GM12878 (cell line): ENCODE data around the gene PRKG1.

Experiments
- BMI1 ChIP-seq: fragments of 450-650 bp; IDR thresholded peaks from 2 replicates; pipeline ENCODE4 v1.6.1; 2016; ENCODE audit warnings: mild to moderate bottlenecking, moderate library complexity, borderline replicate concordance
- EZH2 ChIP-seq: IDR thresholded peaks from 2 replicates; pipeline ENCODE4 v1.6.1; 2012; ENCODE audit warnings: low read depth, mild to moderate bottlenecking, control low read depth, inconsistent platforms, low read length, borderline replicate concordance; ENCODE audit not compliant: control insufficient read depth
- RAD51 ChIP-seq: fragments of 450-650 bp; IDR thresholded peaks from 2 replicates; pipeline ENCODE4 v1.6.1; 2016; ENCODE audit warnings: moderate library complexity, mild to moderate bottlenecking, inconsistent platforms
- SMC3 ChIP-seq: IDR thresholded peaks from 2 replicates; pipeline ENCODE4 v1.6.1; 2011; ENCODE audit warnings: low read length, improper control_type of control experiment, borderline replicate concordance
- STAT1 ChIP-seq: fragments of 450-650 bp; conservative IDR thresholded peaks from 2 replicates; pipeline ENCODE4 v1.6.1; 2014; ENCODE audit warnings: antibody characterized with exemption, mild to moderate bottlenecking
- TF ChIP-seq, protein P1 (sequence below): fragments of 450-650 bp; IDR thresholded peaks from 2 replicates; pipeline ENCODE4 v1.6.1; 2017; ENCODE audit warnings: mild to moderate bottlenecking, moderate library complexity

DNA sequence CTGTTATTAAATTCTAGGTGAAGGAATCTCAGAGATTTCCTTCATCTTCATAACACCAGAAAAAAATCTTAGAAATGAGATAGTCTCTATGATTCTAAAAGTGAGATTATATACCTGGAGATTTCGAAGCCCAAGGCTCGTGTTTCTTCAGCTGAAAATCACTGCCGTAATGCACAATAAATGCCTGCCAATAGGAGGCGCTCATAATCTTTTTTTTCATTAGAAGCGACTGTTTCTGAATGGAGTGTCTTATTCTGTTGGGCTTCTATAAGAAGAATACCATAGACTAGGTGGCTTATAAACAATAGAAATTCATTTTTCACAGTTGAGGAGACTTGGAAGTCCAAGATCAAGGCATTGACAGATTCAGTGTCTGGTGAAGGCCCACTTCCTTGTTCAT lies 294.7 kb downstream of the PRKG1 start:
- TF ChIP-seq STAT1, result no peak
- TF ChIP-seq EZH2, result no peak
- TF ChIP-seq RAD51, result no peak
- TF ChIP-seq, protein P1, sequence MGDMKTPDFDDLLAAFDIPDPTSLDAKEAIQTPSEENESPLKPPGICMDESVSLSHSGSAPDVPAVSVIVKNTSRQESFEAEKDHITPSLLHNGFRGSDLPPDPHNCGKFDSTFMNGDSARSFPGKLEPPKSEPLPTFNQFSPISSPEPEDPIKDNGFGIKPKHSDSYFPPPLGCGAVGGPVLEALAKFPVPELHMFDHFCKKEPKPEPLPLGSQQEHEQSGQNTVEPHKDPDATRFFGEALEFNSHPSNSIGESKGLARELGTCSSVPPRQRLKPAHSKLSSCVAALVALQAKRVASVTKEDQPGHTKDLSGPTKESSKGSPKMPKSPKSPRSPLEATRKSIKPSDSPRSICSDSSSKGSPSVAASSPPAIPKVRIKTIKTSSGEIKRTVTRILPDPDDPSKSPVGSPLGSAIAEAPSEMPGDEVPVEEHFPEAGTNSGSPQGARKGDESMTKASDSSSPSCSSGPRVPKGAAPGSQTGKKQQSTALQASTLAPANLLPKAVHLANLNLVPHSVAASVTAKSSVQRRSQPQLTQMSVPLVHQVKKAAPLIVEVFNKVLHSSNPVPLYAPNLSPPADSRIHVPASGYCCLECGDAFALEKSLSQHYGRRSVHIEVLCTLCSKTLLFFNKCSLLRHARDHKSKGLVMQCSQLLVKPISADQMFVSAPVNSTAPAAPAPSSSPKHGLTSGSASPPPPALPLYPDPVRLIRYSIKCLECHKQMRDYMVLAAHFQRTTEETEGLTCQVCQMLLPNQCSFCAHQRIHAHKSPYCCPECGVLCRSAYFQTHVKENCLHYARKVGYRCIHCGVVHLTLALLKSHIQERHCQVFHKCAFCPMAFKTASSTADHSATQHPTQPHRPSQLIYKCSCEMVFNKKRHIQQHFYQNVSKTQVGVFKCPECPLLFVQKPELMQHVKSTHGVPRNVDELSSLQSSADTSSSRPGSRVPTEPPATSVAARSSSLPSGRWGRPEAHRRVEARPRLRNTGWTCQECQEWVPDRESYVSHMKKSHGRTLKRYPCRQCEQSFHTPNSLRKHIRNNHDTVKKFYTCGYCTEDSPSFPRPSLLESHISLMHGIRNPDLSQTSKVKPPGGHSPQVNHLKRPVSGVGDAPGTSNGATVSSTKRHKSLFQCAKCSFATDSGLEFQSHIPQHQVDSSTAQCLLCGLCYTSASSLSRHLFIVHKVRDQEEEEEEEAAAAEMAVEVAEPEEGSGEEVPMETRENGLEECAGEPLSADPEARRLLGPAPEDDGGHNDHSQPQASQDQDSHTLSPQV, result no peak
- no peak for TF ChIP-seq BMI1
- no peak for TF ChIP-seq SMC3
